Measurements from ENCODE around the gene SPOUT1. TPM values are rescaled to one million over a fixed set of nuclear protein-coding genes. Genes with fewer than 3 reads are reported as not detected.
A peak's percentile ranks its signal among the peaks of the same experiment; 100 is the strongest.
"Not testable (repeated sequence)": the region's sequence is repeated elsewhere in the genome, so short reads cannot be mapped to it uniquely, and the experiment has no call there.

The SPOUT1 gene
- total RNA-seq, 1 experiment from 2014 or later, result 38.5 TPM

- no peaks in the 10 kb centered on the region for H3K4me1 ChIP-seq
- no peak for DNase-seq
- no peak overlapping the region for H3K27ac ChIP-seq
- no peak overlapping the region for H3K4me3 ChIP-seq
- no peaks in the 10 kb centered on the region for H3K27me3 ChIP-seq
- peaks cover 51% of the 10 kb centered on the region for H3K36me3 ChIP-seq
- no peaks in the 10 kb centered on the region for H3K9me3 ChIP-seq (replicated peaks)
These were observed 23.9 kb downstream of the SPOUT1 start for GRCh38 chr9:128805661-128806060.

DNA sequence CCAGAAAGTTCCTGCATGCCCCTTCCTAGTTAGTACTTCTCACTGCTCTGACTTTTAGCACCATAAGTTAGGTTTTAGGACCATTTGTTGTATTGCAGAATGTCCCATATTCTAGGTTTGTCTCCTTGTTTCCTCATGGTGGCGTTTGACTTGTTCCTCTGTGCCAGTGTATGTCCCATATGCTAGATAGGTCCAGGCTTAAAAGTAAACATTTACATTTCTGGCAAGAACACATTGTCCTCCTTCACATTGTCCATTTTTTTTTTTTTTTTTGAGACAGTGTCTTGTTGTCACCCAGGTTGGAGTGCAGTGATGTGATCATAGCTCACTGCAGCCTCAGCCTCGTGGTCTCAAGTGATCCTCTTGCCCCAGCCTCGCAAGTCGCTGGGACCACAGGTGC lies 27.1 kb downstream of the SPOUT1 start:
- no peaks in the 10 kb centered on the region for H3K27me3 ChIP-seq
- H3K27ac ChIP-seq, result no peak overlapping the region
- H3K9me3 ChIP-seq (replicated peaks), result no peaks in the 10 kb centered on the region
- H3K4me3 ChIP-seq, result no peak overlapping the region
- no peak for DNase-seq
- no peaks in the 10 kb centered on the region for H3K4me1 ChIP-seq
- H3K36me3 ChIP-seq, result peaks cover 71% of the 10 kb centered on the region

- Histone ChIP-seq H3K9me3 (replicated peaks) (no peaks in the 10 kb centered on the region), H3K27ac (no peak overlapping the region), H3K27me3 (no peaks in the 10 kb centered on the region), H3K4me3 (no peak overlapping the region), H3K4me1 (no peaks in the 10 kb centered on the region), H3K36me3 (peaks cover 69% of the 10 kb centered on the region)
- no peak for DNase-seq
These were observed 29.5 kb downstream of the SPOUT1 start for GRCh38 chr9:128800061-128800460.

GRCh38 chr9:128798896-128799295 lies 30.7 kb downstream of the SPOUT1 start:
- Histone ChIP-seq H3K36me3 (peaks cover 66% of the 10 kb centered on the region), H3K4me3 (no peak overlapping the region), H3K9me3 (replicated peaks) (no peaks in the 10 kb centered on the region), H3K27ac (no peak overlapping the region), H3K4me1 (no peaks in the 10 kb centered on the region), H3K27me3 (no peaks in the 10 kb centered on the region)
- DNase-seq, result no peak

DNA sequence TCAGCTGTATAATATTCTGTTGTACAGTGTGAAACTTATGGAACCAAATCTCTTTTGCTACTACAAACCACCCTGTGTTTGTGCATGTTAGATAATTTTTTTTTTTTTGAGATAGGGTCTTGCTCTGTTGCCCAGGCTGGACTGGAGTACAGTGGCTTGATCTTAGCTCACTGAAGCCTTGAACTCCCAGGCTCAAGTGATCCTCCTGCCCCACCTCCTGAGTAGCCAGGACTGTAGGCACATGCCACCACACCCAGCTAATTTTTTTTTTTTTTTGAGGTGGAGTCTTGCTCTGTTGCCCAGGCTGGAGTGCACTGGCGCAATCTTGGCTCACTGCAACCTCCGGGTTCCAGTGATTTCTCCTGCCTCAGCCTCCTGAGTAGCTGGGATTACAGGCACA lies 34.6 kb downstream of the SPOUT1 start:
- not testable (repeated sequence) for H3K9me3 ChIP-seq (replicated peaks); H3K4me1 ChIP-seq; DNase-seq; H3K4me3 ChIP-seq; H3K27ac ChIP-seq; H3K27me3 ChIP-seq
- peaks cover 47% of the 10 kb centered on the region for H3K36me3 ChIP-seq

- DNase-seq, result no peak
- H3K4me1 ChIP-seq, result no peaks in the 10 kb centered on the region
- H3K27me3 ChIP-seq, result no peaks in the 10 kb centered on the region
- no peak overlapping the region for H3K27ac ChIP-seq
- no peaks in the 10 kb centered on the region for H3K9me3 ChIP-seq (replicated peaks)
- H3K36me3 ChIP-seq, result peaks cover 35% of the 10 kb centered on the region
- H3K4me3 ChIP-seq, result no peak overlapping the region
These were observed 36.5 kb downstream of the SPOUT1 start for GRCh38 chr9:128792978-128793686.

DNA sequence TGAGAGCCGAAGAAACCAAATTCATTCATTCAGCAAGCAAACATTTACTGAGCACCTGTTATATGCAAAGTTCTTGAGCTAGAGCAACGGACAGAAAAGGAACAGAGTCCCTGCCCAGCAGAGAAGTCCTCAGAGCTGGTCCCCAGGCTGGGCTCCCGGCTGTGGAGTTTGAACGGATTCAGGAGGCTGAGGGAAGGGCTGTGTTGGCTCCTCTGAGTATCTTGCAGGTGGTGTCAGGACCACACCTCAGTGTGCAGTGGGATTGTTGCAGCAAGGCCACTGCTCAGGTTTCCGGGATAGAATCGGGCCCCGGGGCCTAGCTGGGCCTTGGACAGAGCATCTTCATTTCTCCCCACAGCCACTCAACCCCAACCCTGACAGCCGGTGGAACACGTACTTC lies 37.5 kb downstream of the SPOUT1 start:
- DNase-seq, result no peak
- H3K9me3 ChIP-seq (replicated peaks), result no peaks in the 10 kb centered on the region
- no peaks in the 10 kb centered on the region for H3K27me3 ChIP-seq
- peaks cover 27% of the 10 kb centered on the region for H3K36me3 ChIP-seq
- no peak overlapping the region for H3K4me3 ChIP-seq
- no peak overlapping the region for H3K27ac ChIP-seq
- no peaks in the 10 kb centered on the region for H3K4me1 ChIP-seq

DNA sequence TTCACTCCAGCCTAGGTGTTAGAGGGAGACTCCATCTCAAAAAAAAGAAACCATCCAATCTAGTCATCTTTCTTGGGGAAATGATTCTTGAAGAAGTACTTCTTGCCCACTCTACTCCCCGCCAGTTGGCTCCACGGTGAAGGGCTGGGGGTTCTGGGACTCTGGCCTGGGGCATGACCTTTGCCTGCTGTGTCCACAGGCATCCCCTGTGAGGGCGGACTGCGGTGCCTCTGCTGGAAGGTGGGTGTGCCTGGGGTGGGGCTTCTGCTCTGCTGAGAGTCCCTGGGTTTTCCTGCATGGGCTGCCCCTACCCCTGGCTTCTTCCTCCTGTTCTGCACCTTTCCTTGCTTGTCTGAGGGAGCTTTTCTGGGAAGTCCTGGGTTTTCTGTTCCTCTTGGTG lies 39.1 kb downstream of the SPOUT1 start:
- Histone ChIP-seq H3K27me3 (no peaks in the 10 kb centered on the region), H3K36me3 (peaks cover 14% of the 10 kb centered on the region), H3K27ac (no peak overlapping the region), H3K4me3 (no peak overlapping the region), H3K9me3 (replicated peaks) (no peaks in the 10 kb centered on the region), H3K4me1 (no peaks in the 10 kb centered on the region)
- no peak for DNase-seq

- Histone ChIP-seq H3K4me1 (peaks cover 6% of the 10 kb centered on the region), H3K36me3 (peaks cover 10% of the 10 kb centered on the region), H3K27me3 (no peaks in the 10 kb centered on the region), H3K4me3 (no peak overlapping the region), H3K27ac (no peak overlapping the region), H3K9me3 (replicated peaks) (no peaks in the 10 kb centered on the region)
- no peak for DNase-seq
These were observed 41.1 kb downstream of the SPOUT1 start for GRCh38 chr9:128788445-128788844.

GRCh38 chr9:128787659-128788058 lies 41.9 kb downstream of the SPOUT1 start:
- H3K4me3 ChIP-seq, result peak overlapping the region; percentile 96
- H3K4me1 ChIP-seq, result peaks cover 12% of the 10 kb centered on the region
- DNase-seq, result peak in 1 of 2 experiments; percentile 23
- H3K27me3 ChIP-seq, result no peaks in the 10 kb centered on the region
- H3K9me3 ChIP-seq (replicated peaks), result no peaks in the 10 kb centered on the region
- H3K27ac ChIP-seq, result no peak overlapping the region
- peaks cover 10% of the 10 kb centered on the region for H3K36me3 ChIP-seq

DNA sequence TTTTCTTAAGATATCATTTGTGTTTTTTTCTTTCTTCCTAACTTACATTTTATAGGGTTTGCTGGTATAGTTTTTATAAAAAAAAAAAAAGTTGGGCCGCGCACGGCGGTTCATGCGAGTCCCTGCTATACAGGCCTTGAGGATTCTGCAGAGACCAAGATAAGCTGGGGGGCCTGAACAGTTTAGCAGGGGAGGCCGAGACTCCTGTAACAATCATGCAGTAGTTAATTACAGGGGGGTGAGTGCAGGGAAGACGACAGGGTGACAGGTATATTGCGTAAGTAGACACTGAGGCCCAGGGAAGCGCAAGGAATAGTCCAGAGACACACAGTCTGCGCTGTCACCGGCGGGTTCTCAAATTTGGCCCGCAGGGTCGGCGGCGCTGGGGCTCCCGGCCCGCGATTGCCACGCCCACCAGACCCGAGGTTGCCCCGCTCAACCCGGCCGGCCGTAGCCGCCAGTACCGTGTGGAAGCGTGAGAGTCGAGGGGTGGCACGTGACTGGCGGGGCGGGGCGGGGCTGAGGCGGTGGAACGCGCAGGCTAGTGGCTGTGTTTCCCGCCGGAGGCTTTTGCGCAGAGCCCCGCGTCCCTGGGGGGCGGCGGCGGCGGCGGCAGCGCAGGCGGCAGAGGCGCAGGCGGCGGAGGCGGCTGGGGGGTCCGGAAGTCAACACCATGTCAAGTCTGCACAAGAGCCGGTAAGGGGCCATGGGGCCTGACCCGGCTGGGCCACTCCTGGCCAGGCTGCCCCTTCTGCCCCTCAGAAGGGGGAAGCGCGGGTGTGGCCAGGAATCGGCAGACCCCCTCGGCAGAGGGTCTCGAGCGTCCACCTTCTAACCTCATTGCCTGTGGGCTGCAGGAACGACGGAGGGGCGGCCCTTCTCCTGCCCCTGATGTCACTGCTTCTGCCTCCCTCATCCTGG lies 42.7 kb downstream of the SPOUT1 start, which contains the start of gene TBC1D13:
Gene TBC1D13 (plus strand): TSS at position 573 of the 921 bp plus-strand sequence. CDS start 101 bp downstream, at position 674.
- Histone ChIP-seq H3K4me1 (peaks cover 12% of the 10 kb centered on the region), H3K27ac (peak within 1 kb of the TSS; percentile 52), H3K36me3 (peaks cover 5% of the 10 kb centered on the region), H3K27me3 (no peaks in the 10 kb centered on the region), H3K9me3 (replicated peaks) (peaks cover 3% of the 10 kb centered on the region), H3K4me3 (peak within 1 kb of the TSS; percentile 96)
- DNase-seq, result peak; percentile 95

DNA sequence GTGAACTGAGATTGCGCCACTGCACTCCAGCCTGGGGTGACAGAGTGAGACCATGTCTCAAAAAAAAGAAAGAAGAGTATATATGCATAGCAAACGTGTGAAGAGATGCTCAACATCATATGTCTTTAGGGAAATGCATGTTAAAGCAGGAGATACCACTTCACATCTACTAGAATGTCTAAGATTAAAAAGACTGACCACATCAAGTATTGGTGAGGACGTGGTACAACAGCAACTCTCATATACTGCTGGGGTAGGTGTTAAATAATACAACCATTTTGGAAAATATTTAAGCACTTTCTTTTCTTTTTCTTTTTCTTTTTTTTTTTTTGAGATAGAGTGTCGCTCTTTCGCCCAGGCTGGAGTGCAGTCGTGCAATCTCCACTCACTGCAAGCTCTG lies 44.2 kb downstream of the SPOUT1 start:
- no peak overlapping the region for H3K27ac ChIP-seq
- peaks cover 5% of the 10 kb centered on the region for H3K36me3 ChIP-seq
- H3K4me3 ChIP-seq, result no peak overlapping the region
- H3K27me3 ChIP-seq, result no peaks in the 10 kb centered on the region
- H3K4me1 ChIP-seq, result peaks cover 12% of the 10 kb centered on the region
- DNase-seq, result no peak
- peaks cover 11% of the 10 kb centered on the region for H3K9me3 ChIP-seq (replicated peaks)

DNA sequence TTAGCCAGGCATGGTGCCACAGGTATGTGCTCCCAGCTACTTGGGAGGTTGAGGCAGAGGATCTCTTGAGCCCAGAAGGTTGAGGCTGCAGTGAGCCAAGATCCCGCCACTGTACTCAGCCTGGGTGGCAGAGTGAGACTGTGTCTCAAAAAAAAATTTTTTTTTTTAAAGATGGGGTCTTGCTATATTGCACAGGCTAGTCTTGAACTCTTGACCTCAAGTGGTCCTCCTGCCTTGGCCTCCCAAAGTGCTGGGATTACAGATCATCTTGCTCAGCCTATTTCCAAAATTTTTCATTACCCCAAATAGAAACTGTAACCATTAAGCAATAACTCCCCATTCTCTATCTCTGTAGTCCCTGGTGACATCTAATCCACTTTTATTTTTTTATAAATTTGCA lies 46.9 kb downstream of the SPOUT1 start:
- peaks cover 12% of the 10 kb centered on the region for H3K4me1 ChIP-seq
- DNase-seq, result no peak
- no peaks in the 10 kb centered on the region for H3K36me3 ChIP-seq
- peak overlapping the region; percentile 75 for H3K27ac ChIP-seq
- no peaks in the 10 kb centered on the region for H3K27me3 ChIP-seq
- no peak overlapping the region for H3K4me3 ChIP-seq
- H3K9me3 ChIP-seq (replicated peaks), result peaks cover 12% of the 10 kb centered on the region

DNA sequence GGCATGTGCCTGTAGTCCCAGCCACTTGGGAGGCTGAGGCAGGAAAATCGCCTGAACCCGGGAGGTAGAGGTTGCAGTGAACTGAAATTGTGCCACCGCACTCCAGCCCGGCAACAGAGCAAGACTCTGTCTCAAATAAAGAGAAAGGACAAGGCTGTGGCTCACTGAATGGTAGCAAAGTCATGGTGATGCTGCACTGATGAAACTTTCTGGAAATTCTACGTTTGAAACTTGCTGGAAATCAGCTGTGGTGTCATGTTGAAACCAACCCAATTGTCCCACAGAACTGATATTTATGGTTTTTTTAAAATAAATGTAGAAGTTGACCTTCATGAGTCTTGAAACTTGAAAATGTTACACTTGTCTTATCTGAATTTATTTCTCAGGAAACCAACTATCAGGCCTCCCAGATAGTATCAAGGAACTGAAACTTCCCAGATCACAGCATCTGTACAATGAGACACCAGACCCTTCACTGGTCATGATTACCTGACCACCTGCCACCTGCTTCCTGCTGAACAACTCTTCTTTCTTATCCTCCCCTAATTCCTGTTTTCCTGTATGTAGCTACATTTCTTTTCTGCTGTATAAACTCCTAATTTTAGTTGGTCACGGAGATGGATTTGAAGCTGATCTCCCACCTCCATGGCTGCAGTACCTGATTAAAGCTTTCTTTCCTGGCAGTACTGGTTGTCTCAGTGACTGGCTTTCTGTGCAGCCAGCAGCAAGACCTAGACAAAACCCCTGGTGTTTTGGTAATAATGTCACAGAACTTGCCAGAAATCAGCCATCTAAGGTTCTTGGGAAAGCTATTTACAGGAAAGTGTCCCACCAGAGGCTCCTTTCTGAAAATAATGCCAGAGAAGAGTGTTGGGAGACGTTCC lies 48.2 kb downstream of the SPOUT1 start:
- Histone ChIP-seq H3K4me3 (no peak overlapping the region), H3K27me3 (no peaks in the 10 kb centered on the region), H3K27ac (no peak overlapping the region), H3K9me3 (replicated peaks) (peaks cover 14% of the 10 kb centered on the region), H3K36me3 (no peaks in the 10 kb centered on the region), H3K4me1 (peaks cover 12% of the 10 kb centered on the region)
- DNase-seq, result no peak
